ENCODE measurements around the gene NDRG4.

The NDRG4 gene, protein sequence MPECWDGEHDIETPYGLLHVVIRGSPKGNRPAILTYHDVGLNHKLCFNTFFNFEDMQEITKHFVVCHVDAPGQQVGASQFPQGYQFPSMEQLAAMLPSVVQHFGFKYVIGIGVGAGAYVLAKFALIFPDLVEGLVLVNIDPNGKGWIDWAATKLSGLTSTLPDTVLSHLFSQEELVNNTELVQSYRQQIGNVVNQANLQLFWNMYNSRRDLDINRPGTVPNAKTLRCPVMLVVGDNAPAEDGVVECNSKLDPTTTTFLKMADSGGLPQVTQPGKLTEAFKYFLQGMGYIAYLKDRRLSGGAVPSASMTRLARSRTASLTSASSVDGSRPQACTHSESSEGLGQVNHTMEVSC

DNA sequence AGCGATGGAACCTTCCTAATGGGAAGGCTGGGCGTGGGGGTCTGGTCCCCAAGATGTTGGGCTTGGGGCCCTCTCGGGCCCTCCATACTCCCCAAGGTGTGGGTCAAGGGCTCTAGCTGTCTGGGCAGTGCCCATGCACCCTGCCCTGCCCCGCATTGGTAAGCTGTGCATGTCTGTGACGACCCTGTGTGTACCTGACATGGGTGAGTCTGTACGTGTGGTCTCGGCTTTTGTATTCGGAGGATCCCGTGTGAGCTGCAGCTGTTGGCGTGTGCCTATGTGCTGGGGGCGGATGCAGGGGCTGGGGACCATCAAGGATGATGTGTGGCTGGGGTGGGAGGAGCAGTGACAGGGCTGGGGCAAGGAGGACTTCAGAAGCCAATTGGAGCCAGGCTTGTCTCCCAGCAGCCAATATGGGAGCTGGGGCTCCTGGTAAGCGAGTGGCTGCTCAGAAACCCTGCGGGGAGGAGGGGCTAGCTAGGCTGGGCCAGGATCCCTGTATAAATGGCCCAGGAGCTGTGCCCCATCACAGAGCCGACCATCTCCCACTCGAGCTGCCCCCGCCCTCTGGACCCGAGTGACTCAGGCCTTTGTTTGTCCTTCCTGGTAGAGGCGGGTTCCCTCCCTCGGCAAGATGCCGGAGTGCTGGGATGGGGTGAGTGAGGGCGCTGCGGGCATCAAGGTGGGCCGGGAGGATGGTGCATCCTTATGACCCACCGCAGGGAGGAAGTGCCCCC is at the start of gene NDRG4:
Gene NDRG4, plus strand, starts transcription at position 529 of the 737 bp plus-strand sequence. Its CDS starts 106 bp downstream, at position 635.
- TF ChIP-seq, protein P1, sequence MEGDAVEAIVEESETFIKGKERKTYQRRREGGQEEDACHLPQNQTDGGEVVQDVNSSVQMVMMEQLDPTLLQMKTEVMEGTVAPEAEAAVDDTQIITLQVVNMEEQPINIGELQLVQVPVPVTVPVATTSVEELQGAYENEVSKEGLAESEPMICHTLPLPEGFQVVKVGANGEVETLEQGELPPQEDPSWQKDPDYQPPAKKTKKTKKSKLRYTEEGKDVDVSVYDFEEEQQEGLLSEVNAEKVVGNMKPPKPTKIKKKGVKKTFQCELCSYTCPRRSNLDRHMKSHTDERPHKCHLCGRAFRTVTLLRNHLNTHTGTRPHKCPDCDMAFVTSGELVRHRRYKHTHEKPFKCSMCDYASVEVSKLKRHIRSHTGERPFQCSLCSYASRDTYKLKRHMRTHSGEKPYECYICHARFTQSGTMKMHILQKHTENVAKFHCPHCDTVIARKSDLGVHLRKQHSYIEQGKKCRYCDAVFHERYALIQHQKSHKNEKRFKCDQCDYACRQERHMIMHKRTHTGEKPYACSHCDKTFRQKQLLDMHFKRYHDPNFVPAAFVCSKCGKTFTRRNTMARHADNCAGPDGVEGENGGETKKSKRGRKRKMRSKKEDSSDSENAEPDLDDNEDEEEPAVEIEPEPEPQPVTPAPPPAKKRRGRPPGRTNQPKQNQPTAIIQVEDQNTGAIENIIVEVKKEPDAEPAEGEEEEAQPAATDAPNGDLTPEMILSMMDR (IDR thresholded peaks at IDR 0.05; ENCODE audit: insufficient read depth, low read length, missing control alignments) = no peak
- ChIA-PET CTCF (interaction anchor here (1.0 to 4.1 kb wide), 8 partner anchors 12 to 371 kb away, joined by 3 to 29 read pairs (median 4); partner anchors contain the start of gene CFAP20), POLR2A (interaction anchor here (0.6 to 0.9 kb wide), 2 partner anchors 11 to 187 kb away, joined by 3 read pairs; no protein-coding TSS in a partner anchor)
- H3K4me3 ChIP-seq (ENCODE audit: low read depth, low read length) = peak within 1 kb of the TSS; percentile 70
- peak; percentile 58 for DNase-seq (ENCODE audit: low read depth, low spot score)

DNA sequence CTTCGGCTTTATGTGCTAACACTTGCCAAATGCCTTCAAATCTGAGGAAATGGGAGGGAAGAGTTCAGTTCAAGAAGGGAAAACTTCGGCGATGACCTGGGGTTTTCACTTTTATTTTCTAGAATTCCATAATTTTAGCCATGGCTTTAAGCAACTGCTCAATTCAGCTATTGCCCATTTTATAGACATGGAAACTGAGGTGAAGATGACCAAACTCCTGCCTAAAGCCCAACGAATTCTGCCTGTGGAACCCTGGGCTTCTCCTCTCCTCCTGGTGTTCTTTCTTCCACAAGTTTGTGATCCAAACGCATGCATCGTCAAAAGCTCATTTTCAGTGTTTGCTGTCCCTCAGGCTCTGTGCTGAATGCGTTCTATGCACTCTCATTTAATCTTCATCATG is 49.4 kb upstream of the NDRG4 start:
- ChIA-PET POLR2A (no interaction called here), CTCF (no interaction called here)
- DNase-seq (ENCODE audit: low read depth, low spot score) = no peak
- TF ChIP-seq, protein P1 (IDR thresholded peaks at IDR 0.05; ENCODE audit: insufficient read depth, low read length, missing control alignments) = no peak
- H3K4me3 ChIP-seq (ENCODE audit: low read depth, low read length) = no peak overlapping the region

DNA sequence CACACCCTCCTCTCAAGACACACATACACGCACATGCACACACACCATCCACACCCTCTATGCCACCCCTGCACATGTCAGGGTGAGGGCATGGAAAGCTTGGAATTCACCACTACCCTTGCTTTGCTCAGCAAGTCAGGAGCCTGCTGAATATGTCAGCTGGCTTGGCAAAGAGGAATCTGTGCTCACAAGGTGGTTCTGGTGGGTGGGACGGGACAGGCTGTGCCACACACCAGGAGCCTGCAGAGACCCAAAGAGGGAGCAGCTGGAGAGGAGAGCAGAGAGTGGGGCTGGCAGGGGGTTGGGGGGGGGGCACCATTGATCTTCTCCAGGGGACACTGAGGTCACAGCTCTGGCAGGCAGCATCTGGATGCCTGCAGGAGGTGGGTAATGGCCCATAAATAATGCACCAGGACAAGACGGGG is 48.7 kb upstream of the NDRG4 start:
- CTCF ChIA-PET = no interaction called here
- no peak overlapping the region for H3K4me3 ChIP-seq (ENCODE audit: low read depth, low read length)
- POLR2A ChIA-PET = no interaction called here
- DNase-seq (ENCODE audit: low read depth, low spot score) = no peak
- TF ChIP-seq, protein P1 (IDR thresholded peaks at IDR 0.05; ENCODE audit: insufficient read depth, low read length, missing control alignments) = no peak

DNA sequence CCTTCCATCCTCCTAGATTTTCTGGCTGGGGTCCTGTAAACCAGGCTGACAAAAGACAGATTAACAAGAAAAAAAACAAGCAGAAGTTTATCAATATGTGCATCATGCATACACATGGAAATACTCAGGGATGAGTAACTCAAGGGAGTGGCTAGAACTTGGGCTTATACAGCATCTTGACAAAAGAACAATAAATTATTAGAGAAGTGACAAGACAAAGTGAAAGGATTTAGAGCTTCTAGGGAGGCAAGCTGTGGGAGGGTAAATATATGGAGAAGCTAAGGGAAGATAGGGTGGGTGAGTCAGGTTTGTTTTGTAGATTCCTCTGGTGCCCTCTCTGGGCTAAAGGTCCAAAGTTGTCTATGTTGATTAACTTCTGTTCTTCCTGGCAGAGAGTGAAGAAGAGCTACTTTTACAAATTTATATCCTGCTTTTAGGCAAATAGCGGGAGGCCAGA is 48.0 kb upstream of the NDRG4 start:
- CTCF ChIA-PET = no interaction called here
- POLR2A ChIA-PET = no interaction called here
- no peak for DNase-seq (ENCODE audit: low read depth, low spot score)
- TF ChIP-seq, protein P1 (IDR thresholded peaks at IDR 0.05; ENCODE audit: insufficient read depth, low read length, missing control alignments) = no peak
- no peak overlapping the region for H3K4me3 ChIP-seq (ENCODE audit: low read depth, low read length)

DNA sequence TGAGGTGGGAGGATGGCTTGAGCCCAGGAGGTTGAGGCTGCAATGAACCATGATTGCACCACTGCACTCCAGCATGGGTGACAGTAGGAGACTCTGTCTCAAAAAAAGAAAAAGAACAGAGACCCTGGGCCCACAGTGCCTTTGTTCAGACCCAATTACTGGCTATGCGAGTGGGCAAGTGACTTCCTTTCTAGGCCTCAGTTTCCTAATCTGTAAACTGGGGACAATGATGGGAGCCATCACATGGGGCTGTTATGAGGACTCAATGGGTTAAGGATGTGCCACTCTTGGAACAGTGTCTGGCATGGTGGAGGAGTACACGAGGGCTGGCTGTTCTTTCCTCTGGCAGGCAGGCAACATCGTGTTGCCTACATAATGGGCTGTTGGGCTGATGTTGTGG is 47.3 kb upstream of the NDRG4 start:
- TF ChIP-seq, protein P1 (IDR thresholded peaks at IDR 0.05; ENCODE audit: insufficient read depth, low read length, missing control alignments) = no peak
- no peak overlapping the region for H3K4me3 ChIP-seq (ENCODE audit: low read depth, low read length)
- no peak for DNase-seq (ENCODE audit: low read depth, low spot score)
- CTCF ChIA-PET = no interaction called here
- POLR2A ChIA-PET = no interaction called here

DNA sequence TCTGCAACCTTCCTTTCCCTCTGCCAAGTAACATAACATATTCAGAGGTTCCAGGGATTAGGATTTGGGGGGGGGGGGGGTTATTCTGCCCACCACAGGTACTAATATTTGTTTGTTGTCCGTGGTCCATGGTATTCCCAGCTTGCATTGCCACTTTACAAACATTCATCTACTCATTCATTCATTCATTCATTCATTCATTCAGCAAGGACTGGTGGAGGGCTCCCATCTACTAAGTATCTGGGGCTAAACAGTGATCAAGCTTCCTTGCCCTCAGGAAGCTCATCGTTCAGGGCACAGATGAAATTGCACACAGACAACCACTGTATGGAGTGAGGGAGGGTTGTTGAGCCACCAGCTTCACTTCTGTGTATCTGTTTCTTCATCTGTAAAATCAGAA is 45.8 kb upstream of the NDRG4 start:
- TF ChIP-seq, protein P1 (IDR thresholded peaks at IDR 0.05; ENCODE audit: insufficient read depth, low read length, missing control alignments) = no peak
- no peak overlapping the region for H3K4me3 ChIP-seq (ENCODE audit: low read depth, low read length)
- no peak for DNase-seq (ENCODE audit: low read depth, low spot score)
- CTCF ChIA-PET = interaction anchor here (1.0 to 1.4 kb wide), 2 partner anchors 33 to 118 kb away, joined by 3 to 5 read pairs; no protein-coding TSS in a partner anchor
- POLR2A ChIA-PET = no interaction called here
